Heart left ventricle (tissue), 16 donors: Measurements from ENCODE around the gene NSD1. TPM values are rescaled to one million over a fixed set of nuclear protein-coding genes. Genes with fewer than 3 reads are reported as not detected.

ENCODE experiments used
- ATAC-seq, 4 donors: fragments of 200-7000 bp; cut with Tn5 transposase; one replicate each; pipeline ENCODE4 v1.9.1; 2020 to 2022; ENCODE audit warnings: moderate library complexity in 4 of 4, mild to moderate bottlenecking in 3 of 4, moderate number of reproducible peaks in 1 of 4
- DNase-seq, 5 donors: peaks; one replicate each; pipeline ENCODE4 v3.0.0-alpha.2; 2020
- H3K27ac ChIP-seq, 12 donors: fragments of 200-600 bp; sonication (generic) in 4 of 12; one replicate each; pipeline versions ENCODE4 v1.5.0 to v1.8.0; 2016 to 2022; ENCODE audit warnings: mild to moderate bottlenecking in 2 of 12
- H3K27me3 ChIP-seq, 9 donors: fragments of 200-600 bp; sonication (generic) in 2 of 9; one replicate each; pipeline versions ENCODE4 v1.5.1 to v1.8.0; 2016 to 2022; ENCODE audit warnings: mild to moderate bottlenecking in 3 of 9
- H3K36me3 ChIP-seq, 9 donors: fragments of 200-600 bp; sonication (generic) in 2 of 9; one replicate each; pipeline versions ENCODE4 v1.5.0 to v1.8.0; 2018 to 2022; ENCODE audit warnings: mild to moderate bottlenecking in 2 of 9
- H3K4me1 ChIP-seq, 12 donors: fragments of 200-600 bp; sonication (generic) in 4 of 12; one replicate each; pipeline versions ENCODE4 v1.5.0 to v1.8.0; 2016 to 2022; ENCODE audit warnings: mild to moderate bottlenecking in 3 of 12
- H3K4me3 ChIP-seq, 12 donors: fragments of 200-600 bp; sonication (generic) in 4 of 12; one replicate each; pipeline versions ENCODE4 v1.5.0 to v1.8.0; 2017 to 2022; ENCODE audit warnings: mild to moderate bottlenecking in 9 of 12, moderate library complexity in 4 of 12
- H3K9me3 ChIP-seq, 12 donors: fragments of 200-600 bp; sonication (generic) in 4 of 12; one replicate each; pipeline versions ENCODE4 v1.5.0 to v1.8.0; 2016 to 2022; ENCODE audit warnings: mild to moderate bottlenecking in 1 of 12
- CTCF ChIP-seq, 12 donors: fragments of 200-600 bp; sonication (generic) in 4 of 12; IDR thresholded peaks; one replicate each; pipeline versions ENCODE4 v1.5.0 to v1.8.0; 2018 to 2022; ENCODE audit warnings: antibody characterized with exemption in 12 of 12, mild to moderate bottlenecking in 5 of 12
- POLR2A ChIP-seq, 2 donors: fragments of 450-650 bp; IDR thresholded peaks; one replicate each; pipeline ENCODE4 v1.6.1; 2017; ENCODE audit warnings: antibody characterized with exemption in 2 of 2, mild to moderate bottlenecking in 2 of 2, moderate library complexity in 2 of 2
- WGBS, 4 donors: extraction: QIAGEN DNeasy Blood & Tissue Kit in 2 of 4; methylation state at CpG; one replicate each; pipeline versions ENCODE4 v1.1.5 to v1.1.7; 2013 to 2018; 5-methylcytosine and 5-hydroxymethylcytosine counted together
- intact Hi-C, 10 donors: fragments of 100-400 bp; cut with DNase I; formaldehyde crosslinking; loops; one replicate each; pipeline versions ENCODE4 v1.11.1 to v1.14.2; 2022
- polyA plus RNA-seq, 2 donors: library from polyadenylated mRNA; stranded (reverse); fragments of 200-250 nt; gene quantifications; one replicate each; pipeline ENCODE4 v1.2.3, GENCODE V29; 2013
- total RNA-seq, 9 donors: library from RNA; depleted of rRNA in 2 of 9; stranded (reverse); fragments of >200 nt in 2 of 9; fragmentation: NEBNext Ultra II Directional in 3 of 9; extraction: Animal tissue kit (Norgen Biotek cat#: 25700) in 3 of 9; gene quantifications; one replicate each; pipeline versions ENCODE4 v1.1.0 to v1.2.4, GENCODE V29; 2016 to 2023
- donor health status: ischemic (EF 13 %, LVEDD 7.1; RV severe dilation, severe dysfunction).
- donor health status: healthy with polysubstance abuse.
- donor health status: DM: no; HTN: yes; CAD: no.
- donor health status: DM: no; HTN: no; CAD: no.
- donor health status: ischemic (EF 25% LVEDD 6.9; RV normal size, moderate dysfunction).
- donor health status: ischemic (EF 25% LVEDD 5.7; RV mildly dilated, moderate dysfunction).
- donor health status: healthy.
- donor health status: DM: yes; HTN: yes; CAD: no.
- donor health status: ischemic (EF 35%, LVEDD 5.7; RV mildly dilated, moderate dysfunction).
- donor health status: nonischemic (EF 11% LVEDD 7.7; RV severe dilation, severe dysfunction).
- donor health status: DM: yes; HTN: yes; CAD: no.
- donor health status: PGD.
- donor health status: ischemic (EF 29% LVEDD 5.4; RV normal size, mild dysfunction).
- donor health status: nonischemic (EF 23%, LVEDD 6.1; RV moderate dilation, normal function).

The NSD1 gene
- total and polyA plus RNA-seq, 11 donors: 10.9 to 64.6 (median 43.9) TPM

GRCh38 chr5:177343777-177344176, 210.2 kb downstream of the NSD1 start:
- TF ChIP-seq CTCF (IDR thresholded peaks at IDR 0.05) (no peak), POLR2A (IDR thresholded peaks at IDR 0.05) (no peak)
- ATAC-seq: no peak

GRCh38 chr5:177344891-177345290, 211.3 kb downstream of the NSD1 start:
- Histone ChIP-seq H3K36me3 (peaks cover 0 to 86% (median 54%) of the 10 kb centered on the region in 9 donors), H3K27me3 (no peaks in the 10 kb centered on the region), H3K27ac (no peak overlapping the region), H3K4me1 (peaks cover 0 to 31% (median 10%) of the 10 kb centered on the region in 12 donors), H3K4me3 (no peak overlapping the region), H3K9me3 (no peaks in the 10 kb centered on the region)
- WGBS, 4 donors: 94 to 97% (median 95%) methylated on average over 6 of the region's 6 CpGs
- TF ChIP-seq POLR2A (IDR thresholded peaks at IDR 0.05): no peak
- no peak for TF ChIP-seq CTCF (IDR thresholded peaks at IDR 0.05)
- ATAC-seq (no peak), DNase-seq (no peak)
- intact Hi-C loops: no loop called here

More at GRCh38 chr5:177343777-177344176, 210.2 kb downstream of the NSD1 start:
- Histone ChIP-seq H3K27me3 (no peaks in the 10 kb centered on the region), H3K36me3 (peaks cover 0 to 88% (median 55%) of the 10 kb centered on the region in 9 donors), H3K27ac (no peak overlapping the region), H3K9me3 (no peaks in the 10 kb centered on the region), H3K4me3 (no peak overlapping the region), H3K4me1 (peaks cover 0 to 27% (median 6%) of the 10 kb centered on the region in 12 donors)
- intact Hi-C loops: no loop called here
- no peak for DNase-seq
- 96 to 99% (median 97%) methylated on average over 6 of the region's 6 CpGs for WGBS, 4 donors

- Histone ChIP-seq H3K4me3 (no peak overlapping the region), H3K36me3 (peaks cover 0 to 76% (median 46%) of the 10 kb centered on the region in 9 donors), H3K27me3 (no peaks in the 10 kb centered on the region), H3K27ac (no peak overlapping the region), H3K9me3 (no peaks in the 10 kb centered on the region), H3K4me1 (peaks cover 9 to 43% (median 22%) of the 10 kb centered on the region in 12 donors)
- whole genome bisulfite sequencing, 4 donors: 73 to 88% (median 77%) methylated on average over 4 of the region's 4 CpGs
- no peak for TF ChIP-seq POLR2A (IDR thresholded peaks at IDR 0.05)
- no peak for TF ChIP-seq CTCF (IDR thresholded peaks at IDR 0.05)
- no peak for ATAC-seq
- DNase-seq: no peak
- intact Hi-C loops: no loop called here
These were observed 213.2 kb downstream of the NSD1 start for GRCh38 chr5:177346820-177347219.

- peaks cover 9 to 49% (median 26%) of the 10 kb centered on the region in 12 donors for H3K4me1 ChIP-seq
- intact Hi-C loops: loop anchor here in 1 of 10 donors (2.0 kb wide), 1 partner anchor 35 kb away; no protein-coding TSS in a partner anchor
- no peaks in the 10 kb centered on the region for H3K27me3 ChIP-seq
- 87 to 95% (median 88%) methylated on average over 4 of the region's 4 CpGs for WGBS, 4 donors
- H3K36me3 ChIP-seq: peaks cover 0 to 68% (median 39%) of the 10 kb centered on the region in 9 donors
- TF ChIP-seq CTCF (IDR thresholded peaks at IDR 0.05) (no peak), POLR2A (IDR thresholded peaks at IDR 0.05) (no peak)
- H3K9me3 ChIP-seq: no peaks in the 10 kb centered on the region
- no peak for ATAC-seq
- H3K27ac ChIP-seq: no peak overlapping the region
- no peak overlapping the region for H3K4me3 ChIP-seq
- DNase-seq: no peak
These were observed 214.1 kb downstream of the NSD1 start for GRCh38 chr5:177347699-177348098.
